Liver (tissue), 3 donors: ENCODE results near the gene GRIA1.

ENCODE experiments used
- CTCF ChIP-seq: fragments of 150-350 bp; IDR thresholded peaks from 2 replicates; pipeline ENCODE4 v1.5.1; 2017; ENCODE audit warnings: improper control_type of control experiment, low read depth, low read length; ENCODE audit not compliant: missing input control
- FOXA2 ChIP-seq: IDR thresholded peaks from 2 replicates; pipeline ENCODE4 v1.6.1; 2016; ENCODE audit warnings: antibody characterized with exemption
- GABPA ChIP-seq, 2 donors: IDR thresholded peaks in 1 of 2; conservative IDR thresholded peaks in 1 of 2; 2 replicates each; pipeline ENCODE4 v1.6.1; 2016; ENCODE audit warnings: antibody characterized with exemption in 2 of 2, mild to moderate bottlenecking in 1 of 2, moderate library complexity in 1 of 2
- JUND ChIP-seq, 2 donors: IDR thresholded peaks; 2 replicates each; pipeline ENCODE4 v1.6.1; 2016; ENCODE audit warnings: antibody characterized with exemption in 2 of 2
- MAX ChIP-seq: IDR thresholded peaks from 2 replicates; pipeline ENCODE4 v1.6.1; 2016; ENCODE audit warnings: antibody characterized with exemption
- NR2F2 ChIP-seq: IDR thresholded peaks from 2 replicates; pipeline ENCODE4 v1.6.1; 2016; ENCODE audit warnings: antibody characterized with exemption
- RAD21 ChIP-seq, 2 donors: IDR thresholded peaks; 2 replicates each; pipeline ENCODE4 v1.6.1; 2016; ENCODE audit warnings: antibody characterized with exemption in 2 of 2, mild to moderate bottlenecking in 2 of 2
- REST ChIP-seq: IDR thresholded peaks from 2 replicates; pipeline ENCODE4 v1.6.1; 2016; ENCODE audit warnings: antibody characterized with exemption, mild to moderate bottlenecking
- RXRA ChIP-seq, 2 donors: IDR thresholded peaks; 2 replicates each; pipeline ENCODE4 v1.6.1; 2017 to 2018; ENCODE audit warnings: antibody characterized with exemption in 2 of 2, mild to moderate bottlenecking in 1 of 2
- SP1 ChIP-seq: IDR thresholded peaks from 2 replicates; pipeline ENCODE4 v1.6.1; 2018; ENCODE audit warnings: antibody characterized with exemption, mild to moderate bottlenecking
- TAF1 ChIP-seq: conservative IDR thresholded peaks from 2 replicates; pipeline ENCODE4 v1.6.1; 2016; ENCODE audit warnings: antibody characterized with exemption, mild to moderate bottlenecking
- YY1 ChIP-seq: IDR thresholded peaks from 2 replicates; pipeline ENCODE4 v1.6.1; 2016; ENCODE audit warnings: antibody characterized with exemption, mild to moderate bottlenecking
- ZBTB33 ChIP-seq: IDR thresholded peaks from 2 replicates; pipeline ENCODE4 v1.6.1; 2016; ENCODE audit warnings: antibody characterized with exemption
- donor health status: healthy.
- donor health status: healthy.

- TF ChIP-seq CTCF (no peak), REST (no peak), ZBTB33 (no peak), MAX (no peak), YY1 (no peak), JUND (IDR thresholded peaks at IDR 0.05) (no peak), FOXA2 (no peak), SP1 (no peak), RAD21 (IDR thresholded peaks at IDR 0.05) (no peak), GABPA (IDR thresholded peaks at IDR 0.05 in 1 of 2, conservative IDR thresholded peaks at IDR 0.05 in 1 of 2) (no peak), RXRA (IDR thresholded peaks at IDR 0.05) (no peak), NR2F2 (no peak), TAF1 (no peak)
These were observed 75.4 kb downstream of the GRIA1 start for GRCh38 chr5:153565822-153566221.
